Omental fat pad (tissue), 4 donors: Measurements from ENCODE around the gene OPN5. TPM values are rescaled to one million over a fixed set of nuclear protein-coding genes. Genes with fewer than 3 reads are reported as not detected.

Experiments used
- ATAC-seq: fragments of 150-250 bp; one replicate; pipeline ENCODE4 v1.9.1; 2016; ENCODE audit warnings: mild to moderate bottlenecking, moderate library complexity; ENCODE audit not compliant: low FRiP score
- DNase-seq: peaks from one replicate; pipeline ENCODE4 v3.0.0-alpha.2; 2019; ENCODE audit warnings: low spot score
- CTCF ChIP-seq, 3 donors: fragments of 450-650 bp; IDR thresholded peaks; one replicate each; pipeline ENCODE4 v1.5.1; 2016 to 2017; ENCODE audit warnings: antibody characterized with exemption in 3 of 3, mild to moderate bottlenecking in 3 of 3, moderate library complexity in 2 of 3
- total RNA-seq, 4 donors: library from RNA; depleted of rRNA; stranded (reverse); fragments of >200 nt; gene quantifications; one replicate each; pipeline ENCODE4 v1.1.0, GENCODE V29; 2016

OPN5 gene
- total RNA-seq, 4 donors from 2014 or later: not detected

GRCh38 chr6:47832386-47833100 is 50.7 kb downstream of the OPN5 start:
- ATAC-seq (no peak), DNase-seq (no peak)
- TF ChIP-seq CTCF (IDR thresholded peaks at IDR 0.05): no peak

DNA sequence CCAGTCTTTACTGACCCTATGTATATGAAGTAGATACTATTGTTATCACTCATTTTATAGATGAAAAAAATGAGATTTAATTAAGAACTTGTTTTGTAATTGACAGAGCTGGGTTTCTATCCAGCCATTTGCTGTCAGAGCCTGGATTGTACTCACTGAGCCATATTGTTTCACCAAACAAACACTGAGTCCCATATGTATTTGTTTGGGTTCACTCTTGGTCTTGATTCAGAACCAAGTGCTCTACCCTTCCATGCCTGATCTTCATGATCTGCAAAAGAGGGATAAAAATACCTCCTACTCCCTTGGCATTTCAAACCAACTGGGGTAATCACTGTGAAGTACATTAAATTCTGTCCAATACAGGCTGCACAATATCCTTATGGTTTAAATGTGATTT is 52.4 kb downstream of the OPN5 start:
- ATAC-seq: no peak
- DNase-seq: no peak
- TF ChIP-seq CTCF (IDR thresholded peaks at IDR 0.05): no peak

- no peak for TF ChIP-seq CTCF (IDR thresholded peaks at IDR 0.05)
- DNase-seq (no peak), ATAC-seq (no peak)
Observed at GRCh38 chr6:47836046-47836445, 54.2 kb downstream of the OPN5 start.

- no peak for DNase-seq
- no peak for TF ChIP-seq CTCF (IDR thresholded peaks at IDR 0.05)
- no peak for ATAC-seq
Observed at GRCh38 chr6:47836639-47837038, 54.8 kb downstream of the OPN5 start.

- ATAC-seq: no peak
Observed at GRCh38 chr6:47839645-47840044, 57.8 kb downstream of the OPN5 start.

GRCh38 chr6:47844881-47845280 is 63.0 kb downstream of the OPN5 start:
- TF ChIP-seq CTCF (IDR thresholded peaks at IDR 0.05): no peak
- DNase-seq: no peak

More at GRCh38 chr6:47839645-47840044, 57.8 kb downstream of the OPN5 start:
- DNase-seq: no peak
- TF ChIP-seq CTCF (IDR thresholded peaks at IDR 0.05): no peak

GRCh38 chr6:47846752-47847151 is 64.9 kb downstream of the OPN5 start:
- DNase-seq (no peak), ATAC-seq (no peak)
- TF ChIP-seq CTCF (IDR thresholded peaks at IDR 0.05): no peak

More at GRCh38 chr6:47844881-47845280, 63.0 kb downstream of the OPN5 start:
- ATAC-seq: no peak
